ENCODE results near the gene PCBD1.
"Not testable (repeated sequence)": the region's sequence is repeated elsewhere in the genome, so short reads cannot be mapped to it uniquely, and the experiment has no call there.

PCBD1 gene

GRCh38 chr10:70925377-70926225 is 37.2 kb upstream of the PCBD1 start:
- peak; percentile 18 for DNase-seq (ENCODE audit: low spot score)
- Mint-ChIP-seq H3K27me3 (ENCODE audit: low read depth) (peaks cover 3% of the 10 kb centered on the region), H3K4me3 (no peak overlapping the region), H3K9me3 (no peaks in the 10 kb centered on the region), H3K36me3 (ENCODE audit: low read depth) (no peaks in the 10 kb centered on the region), H3K27ac (no peak overlapping the region), H3K4me1 (ENCODE audit: low read depth) (peaks cover 1% of the 10 kb centered on the region)

- Mint-ChIP-seq H3K4me1 (ENCODE audit: low read depth) (peaks cover 1% of the 10 kb centered on the region), H3K36me3 (ENCODE audit: low read depth) (no peaks in the 10 kb centered on the region), H3K27ac (no peak overlapping the region), H3K27me3 (ENCODE audit: low read depth) (peaks cover 3% of the 10 kb centered on the region), H3K9me3 (no peaks in the 10 kb centered on the region), H3K4me3 (no peak overlapping the region)
- DNase-seq (ENCODE audit: low spot score): no peak
Measured at GRCh38 chr10:70923696-70924095, 35.3 kb upstream of the PCBD1 start.

DNA sequence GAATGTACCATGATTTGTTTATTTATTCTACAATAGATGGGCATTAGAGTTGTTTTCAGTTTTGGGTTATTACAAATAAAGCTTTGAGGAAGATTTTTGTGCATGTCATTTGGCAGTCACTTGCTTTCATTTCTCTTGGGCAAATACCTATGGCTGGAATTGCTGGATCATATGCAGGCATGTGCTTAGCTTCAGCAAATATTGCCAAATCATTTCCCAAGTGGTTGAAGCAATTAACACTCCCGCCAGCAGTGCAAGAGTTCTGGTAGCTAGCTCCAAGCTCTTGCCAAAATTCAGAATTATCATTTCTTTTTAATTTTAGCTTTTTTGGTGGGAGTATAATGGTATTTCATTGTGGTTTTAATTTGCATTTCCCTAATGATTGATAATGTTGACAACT is 32.9 kb upstream of the PCBD1 start:
- Mint-ChIP-seq H3K27me3 (ENCODE audit: low read depth) (peaks cover 3% of the 10 kb centered on the region), H3K27ac (no peak overlapping the region), H3K4me1 (ENCODE audit: low read depth) (peaks cover 1% of the 10 kb centered on the region), H3K9me3 (no peaks in the 10 kb centered on the region), H3K36me3 (ENCODE audit: low read depth) (no peaks in the 10 kb centered on the region), H3K4me3 (no peak overlapping the region)
- DNase-seq (ENCODE audit: low spot score): no peak

- Mint-ChIP-seq H3K4me3 (no peak overlapping the region), H3K9me3 (no peaks in the 10 kb centered on the region), H3K27me3 (ENCODE audit: low read depth) (peaks cover 3% of the 10 kb centered on the region), H3K36me3 (ENCODE audit: low read depth) (no peaks in the 10 kb centered on the region), H3K27ac (no peak overlapping the region), H3K4me1 (ENCODE audit: low read depth) (peaks cover under 1% of the 10 kb centered on the region)
- DNase-seq (ENCODE audit: low spot score): no peak
Measured at GRCh38 chr10:70920519-70920918, 32.2 kb upstream of the PCBD1 start.

- H3K27me3 Mint-ChIP-seq (ENCODE audit: low read depth); H3K4me1 Mint-ChIP-seq (ENCODE audit: low read depth); DNase-seq (ENCODE audit: low spot score); H3K4me3 Mint-ChIP-seq; H3K9me3 Mint-ChIP-seq; H3K36me3 Mint-ChIP-seq (ENCODE audit: low read depth); H3K27ac Mint-ChIP-seq: not testable (repeated sequence)
Measured at GRCh38 chr10:70919906-70920305, 31.5 kb upstream of the PCBD1 start.

DNA sequence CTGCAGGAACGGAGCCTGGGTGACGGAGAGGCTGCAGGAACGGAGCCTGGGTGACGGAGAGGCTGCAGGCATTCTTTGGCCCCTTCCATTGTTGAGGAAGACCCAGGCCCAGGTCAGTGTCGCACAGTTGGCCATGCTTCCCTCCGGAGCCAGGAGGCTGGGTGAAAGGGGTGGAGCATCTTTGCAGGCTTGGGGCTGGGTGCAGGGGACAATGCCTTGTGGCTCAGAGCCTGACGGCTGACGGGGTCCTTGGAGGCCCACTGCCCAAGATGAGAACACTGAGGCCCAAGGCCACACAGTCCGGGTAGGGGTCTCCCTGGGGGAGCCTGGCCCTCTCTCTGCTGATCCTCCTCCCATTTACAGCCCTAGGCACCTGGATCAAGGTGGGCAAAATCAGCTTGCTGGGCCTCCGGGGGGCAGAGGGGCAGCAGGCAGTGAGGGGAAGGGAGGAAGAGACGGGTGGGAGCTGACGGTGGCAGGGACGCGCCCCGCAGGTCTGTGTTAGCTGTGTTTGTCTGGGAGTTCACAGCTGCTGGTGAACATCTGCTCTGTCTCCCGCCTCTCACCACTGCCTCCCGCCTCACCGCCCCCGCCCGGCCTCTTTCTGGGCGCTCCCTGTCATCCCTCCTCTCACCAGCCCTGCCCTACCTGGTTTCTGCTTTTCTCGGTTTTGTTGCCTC is 30.6 kb upstream of the PCBD1 start:
- Mint-ChIP-seq H3K27ac (no peak overlapping the region), H3K9me3 (no peaks in the 10 kb centered on the region), H3K4me1 (ENCODE audit: low read depth) (no peaks in the 10 kb centered on the region), H3K36me3 (ENCODE audit: low read depth) (no peaks in the 10 kb centered on the region), H3K27me3 (ENCODE audit: low read depth) (peaks cover 3% of the 10 kb centered on the region), H3K4me3 (no peak overlapping the region)
- no peak for DNase-seq (ENCODE audit: low spot score)

DNA sequence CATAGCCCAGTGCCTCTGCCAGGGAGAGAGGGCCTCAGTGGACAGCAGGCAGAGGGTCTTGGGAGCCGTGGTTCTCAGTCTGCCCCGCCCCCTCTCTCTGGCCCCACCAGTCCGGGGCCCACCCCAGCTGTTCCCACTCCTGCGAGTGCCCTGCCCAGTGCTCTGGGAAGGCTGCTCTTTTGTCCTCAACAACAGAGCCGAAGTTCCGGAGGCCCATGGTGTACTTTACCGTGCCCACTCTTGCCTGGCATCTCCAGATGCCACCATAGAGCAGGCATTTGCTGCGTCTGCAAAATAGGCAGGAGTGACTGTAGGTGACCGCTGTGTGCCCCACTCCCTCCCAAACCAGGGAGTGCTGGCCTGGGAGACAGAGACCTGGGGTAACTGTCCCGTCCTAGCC is 29.3 kb upstream of the PCBD1 start:
- Mint-ChIP-seq H3K9me3 (no peaks in the 10 kb centered on the region), H3K27ac (no peak overlapping the region), H3K27me3 (ENCODE audit: low read depth) (peaks cover 3% of the 10 kb centered on the region), H3K4me3 (no peak overlapping the region), H3K36me3 (ENCODE audit: low read depth) (no peaks in the 10 kb centered on the region), H3K4me1 (ENCODE audit: low read depth) (no peaks in the 10 kb centered on the region)
- DNase-seq (ENCODE audit: low spot score): no peak

GRCh38 chr10:70917226-70917625 is 28.9 kb upstream of the PCBD1 start:
- DNase-seq (ENCODE audit: low spot score): no peak
- H3K9me3 Mint-ChIP-seq: no peaks in the 10 kb centered on the region
- no peak overlapping the region for H3K27ac Mint-ChIP-seq
- H3K36me3 Mint-ChIP-seq (ENCODE audit: low read depth): no peaks in the 10 kb centered on the region
- peaks cover 3% of the 10 kb centered on the region for H3K27me3 Mint-ChIP-seq (ENCODE audit: low read depth)
- no peak overlapping the region for H3K4me3 Mint-ChIP-seq
- H3K4me1 Mint-ChIP-seq (ENCODE audit: low read depth): no peaks in the 10 kb centered on the region

DNA sequence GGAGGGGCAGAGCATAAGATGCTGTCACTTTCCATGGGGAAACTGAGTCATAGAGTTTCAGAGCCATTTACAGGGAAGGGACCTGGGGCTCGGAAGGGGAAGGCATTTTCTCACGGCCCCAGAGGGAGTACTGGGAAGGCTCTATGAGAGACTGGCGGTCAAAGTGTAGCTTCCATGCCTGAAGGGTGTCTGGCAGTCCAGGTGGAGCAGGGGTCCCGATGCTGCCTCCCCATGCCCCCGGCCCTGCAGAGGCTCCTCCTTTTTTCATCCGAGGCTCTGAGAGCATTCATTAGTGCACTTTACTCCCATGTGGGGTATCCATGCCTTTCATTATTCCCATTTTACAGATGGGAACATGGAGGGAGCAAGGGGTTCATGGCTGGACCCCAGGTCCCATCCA is 27.9 kb upstream of the PCBD1 start:
- H3K27me3 Mint-ChIP-seq (ENCODE audit: low read depth): no peaks in the 10 kb centered on the region
- no peak overlapping the region for H3K4me3 Mint-ChIP-seq
- no peaks in the 10 kb centered on the region for H3K4me1 Mint-ChIP-seq (ENCODE audit: low read depth)
- no peaks in the 10 kb centered on the region for H3K9me3 Mint-ChIP-seq
- H3K27ac Mint-ChIP-seq: no peak overlapping the region
- no peak for DNase-seq (ENCODE audit: low spot score)
- H3K36me3 Mint-ChIP-seq (ENCODE audit: low read depth): no peaks in the 10 kb centered on the region

GRCh38 chr10:70915806-70916205 is 27.4 kb upstream of the PCBD1 start:
- no peak for DNase-seq (ENCODE audit: low spot score)
- H3K36me3 Mint-ChIP-seq (ENCODE audit: low read depth): no peaks in the 10 kb centered on the region
- no peak overlapping the region for H3K27ac Mint-ChIP-seq
- H3K27me3 Mint-ChIP-seq (ENCODE audit: low read depth): no peaks in the 10 kb centered on the region
- no peaks in the 10 kb centered on the region for H3K4me1 Mint-ChIP-seq (ENCODE audit: low read depth)
- no peak overlapping the region for H3K4me3 Mint-ChIP-seq
- no peaks in the 10 kb centered on the region for H3K9me3 Mint-ChIP-seq

- H3K4me3 Mint-ChIP-seq: no peak overlapping the region
- no peak overlapping the region for H3K27ac Mint-ChIP-seq
- H3K36me3 Mint-ChIP-seq (ENCODE audit: low read depth): no peaks in the 10 kb centered on the region
- no peaks in the 10 kb centered on the region for H3K27me3 Mint-ChIP-seq (ENCODE audit: low read depth)
- H3K4me1 Mint-ChIP-seq (ENCODE audit: low read depth): no peaks in the 10 kb centered on the region
- no peak for DNase-seq (ENCODE audit: low spot score)
- H3K9me3 Mint-ChIP-seq: no peaks in the 10 kb centered on the region
Measured at GRCh38 chr10:70915206-70915605, 26.8 kb upstream of the PCBD1 start.

GRCh38 chr10:70914316-70914864 is 26.0 kb upstream of the PCBD1 start:
- no peak for DNase-seq (ENCODE audit: low spot score)
- H3K4me3 Mint-ChIP-seq: no peak overlapping the region
- no peak overlapping the region for H3K27ac Mint-ChIP-seq
- no peaks in the 10 kb centered on the region for H3K9me3 Mint-ChIP-seq
- no peaks in the 10 kb centered on the region for H3K27me3 Mint-ChIP-seq (ENCODE audit: low read depth)
- H3K4me1 Mint-ChIP-seq (ENCODE audit: low read depth): no peaks in the 10 kb centered on the region
- no peaks in the 10 kb centered on the region for H3K36me3 Mint-ChIP-seq (ENCODE audit: low read depth)

DNA sequence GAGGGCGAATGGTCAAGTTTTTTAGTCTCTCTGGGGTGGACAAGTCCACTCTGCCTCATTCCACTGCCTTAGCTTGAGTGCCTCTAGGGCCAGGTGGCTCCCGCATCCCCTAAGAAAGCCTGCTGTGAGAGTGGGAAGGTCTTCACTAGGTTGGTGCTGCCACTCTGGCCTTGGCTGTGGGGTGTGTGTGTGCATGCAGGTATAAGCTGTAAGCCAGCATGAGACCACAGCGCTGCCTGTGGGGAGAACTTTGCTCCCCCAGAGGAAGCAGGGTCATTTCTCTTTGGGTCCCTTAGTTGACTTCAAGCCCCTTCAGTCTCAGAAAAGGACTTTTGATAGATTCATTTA is 25.5 kb upstream of the PCBD1 start:
- no peaks in the 10 kb centered on the region for H3K4me1 Mint-ChIP-seq (ENCODE audit: low read depth)
- no peaks in the 10 kb centered on the region for H3K9me3 Mint-ChIP-seq
- no peaks in the 10 kb centered on the region for H3K27me3 Mint-ChIP-seq (ENCODE audit: low read depth)
- H3K27ac Mint-ChIP-seq: no peak overlapping the region
- no peaks in the 10 kb centered on the region for H3K36me3 Mint-ChIP-seq (ENCODE audit: low read depth)
- DNase-seq (ENCODE audit: low spot score): no peak
- no peak overlapping the region for H3K4me3 Mint-ChIP-seq

DNA sequence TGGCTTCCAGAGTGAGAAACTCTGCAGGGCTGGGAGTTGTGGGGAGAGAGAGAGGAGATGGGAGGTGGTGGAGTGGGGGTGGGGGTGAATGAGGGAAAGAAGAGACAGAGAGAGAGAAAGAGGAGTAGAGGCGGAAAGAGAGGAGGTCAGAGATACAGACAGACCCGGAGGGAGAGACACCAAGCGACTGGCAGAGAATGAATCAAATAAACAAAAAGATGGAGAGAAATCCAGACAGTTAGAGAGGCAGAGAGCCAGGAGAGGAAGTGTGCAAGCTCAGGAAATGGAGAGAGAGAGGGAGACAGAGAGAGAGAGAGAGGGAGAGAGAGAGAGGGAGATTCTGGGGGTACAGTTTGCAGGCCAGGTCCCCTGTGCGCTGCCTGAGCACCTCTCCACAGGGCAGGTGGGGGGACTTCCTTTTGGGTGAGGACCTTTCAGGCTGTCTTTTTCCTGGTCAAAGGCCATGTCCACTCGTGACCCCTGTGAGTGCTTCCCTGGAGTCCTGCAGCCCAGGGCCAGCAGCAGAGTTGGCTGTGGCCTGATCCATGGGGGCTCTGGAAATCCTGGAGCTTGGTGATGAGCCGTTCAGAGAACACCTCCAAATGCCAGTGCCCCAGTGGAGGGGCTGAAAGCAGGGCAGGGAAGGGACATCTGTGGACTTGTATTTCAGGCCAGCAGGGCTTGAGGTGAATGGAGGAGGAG is 25.0 kb upstream of the PCBD1 start:
- H3K27ac Mint-ChIP-seq: no peak overlapping the region
- H3K9me3 Mint-ChIP-seq: no peaks in the 10 kb centered on the region
- H3K4me1 Mint-ChIP-seq (ENCODE audit: low read depth): no peaks in the 10 kb centered on the region
- no peaks in the 10 kb centered on the region for H3K27me3 Mint-ChIP-seq (ENCODE audit: low read depth)
- H3K4me3 Mint-ChIP-seq: no peak overlapping the region
- no peak for DNase-seq (ENCODE audit: low spot score)
- H3K36me3 Mint-ChIP-seq (ENCODE audit: low read depth): no peaks in the 10 kb centered on the region
